ENCODE data around the gene BRINP2.

Gene BRINP2

GRCh38 chr1:177165069-177165439, 5.7 kb upstream of the BRINP2 start:
- DNase-seq (ENCODE audit: low read depth in 1 of 2, low spot score in 1 of 2) = no peak

DNA sequence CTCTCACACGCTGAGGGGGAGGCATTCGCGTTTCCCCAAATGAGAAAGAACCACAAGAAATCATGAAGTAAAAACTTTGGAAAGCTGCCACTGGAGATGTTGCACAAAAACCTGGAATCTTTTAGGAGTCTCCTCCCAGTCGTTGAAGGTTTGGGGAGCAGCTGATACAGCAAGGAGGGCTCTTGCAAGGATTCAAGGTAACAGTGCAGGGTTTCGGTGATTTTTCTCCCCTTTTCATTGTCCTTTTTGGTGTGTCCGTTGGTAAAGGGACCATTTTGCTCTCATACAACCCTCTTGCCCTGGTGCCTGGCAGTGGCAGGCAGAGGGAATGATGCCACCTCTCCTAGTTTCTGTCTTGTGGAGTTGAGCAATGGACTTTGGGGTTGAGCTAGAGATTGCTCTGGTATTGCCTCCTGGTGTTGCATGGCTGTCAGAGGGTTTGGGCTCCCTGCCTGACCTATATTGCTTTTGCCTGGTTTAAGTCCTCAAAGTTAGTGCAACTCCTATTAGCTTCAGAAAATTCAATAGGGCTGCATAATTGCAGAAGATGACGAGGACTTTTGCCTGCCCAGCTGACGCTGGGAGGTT, 872 bp downstream of the BRINP2 start:
- no peak for DNase-seq (ENCODE audit: low read depth in 1 of 2, low spot score in 1 of 2)

GRCh38 chr1:177172272-177172671, 1.5 kb downstream of the BRINP2 start:
- DNase-seq (ENCODE audit: low read depth in 1 of 2, low spot score in 1 of 2) = no peak

DNA sequence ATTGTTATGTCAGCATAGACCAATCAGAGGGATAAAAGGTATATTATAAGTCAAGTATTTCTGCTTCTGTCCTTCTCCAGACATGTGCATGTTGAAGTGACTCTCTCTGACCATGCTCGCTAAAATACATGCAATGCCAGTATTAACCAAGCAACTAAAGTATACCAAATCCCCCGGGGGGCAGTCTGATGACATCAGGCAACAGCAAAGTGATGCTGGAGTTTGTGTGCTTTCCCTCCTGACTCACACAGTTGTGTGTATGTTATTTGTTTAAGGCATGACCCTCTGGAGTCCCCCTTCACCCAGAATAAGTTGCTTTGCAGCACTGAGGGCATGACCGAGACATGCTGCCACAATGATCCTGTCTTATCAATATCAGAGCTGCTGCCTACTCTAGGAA, 2.1 kb downstream of the BRINP2 start:
- no peak for DNase-seq (ENCODE audit: low read depth in 1 of 2, low spot score in 1 of 2)

DNA sequence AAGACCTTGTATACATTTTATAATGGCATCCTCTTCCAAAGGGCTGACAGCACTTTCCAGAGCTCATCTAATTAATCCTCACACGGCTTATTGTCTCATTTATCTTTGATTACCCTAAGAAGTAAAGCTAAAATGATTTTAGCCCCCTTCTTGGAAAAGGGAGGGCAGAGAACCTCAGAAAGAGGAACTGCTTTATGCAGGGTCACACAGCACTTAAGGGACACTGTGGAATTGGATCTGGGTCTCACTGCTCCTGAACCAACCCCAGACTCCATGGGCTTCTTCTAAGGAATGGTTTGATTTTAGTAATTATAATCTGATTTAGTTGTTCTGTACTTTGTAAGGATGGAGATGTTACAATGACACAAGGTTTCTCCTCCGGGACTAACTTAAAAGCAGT, 3.2 kb downstream of the BRINP2 start:
- DNase-seq (ENCODE audit: low read depth in 1 of 2, low spot score in 1 of 2) = no peak

- DNase-seq (ENCODE audit: low read depth in 1 of 2, low spot score in 1 of 2) = no peak
Observed at GRCh38 chr1:177174921-177175634, 4.3 kb downstream of the BRINP2 start.

DNA sequence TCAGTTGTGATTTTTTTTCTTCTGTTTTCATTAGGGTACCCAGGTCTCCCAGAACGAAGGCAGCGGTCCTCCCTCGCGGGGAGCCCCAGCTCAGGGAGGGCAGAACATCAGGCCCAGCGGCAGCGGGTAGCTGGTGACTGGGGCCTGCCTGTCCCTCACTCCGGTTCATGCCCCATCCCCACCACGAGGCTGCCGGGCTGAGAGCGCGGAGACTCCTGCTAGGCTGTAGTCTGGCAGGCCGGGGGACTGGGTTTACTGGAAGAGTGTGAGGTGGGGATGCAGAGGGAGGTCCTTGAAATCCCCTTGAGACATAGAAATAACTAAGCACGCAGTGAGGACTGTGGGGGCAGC, 10.5 kb downstream of the BRINP2 start:
- no peak for DNase-seq (ENCODE audit: low read depth in 1 of 2, low spot score in 1 of 2)

DNA sequence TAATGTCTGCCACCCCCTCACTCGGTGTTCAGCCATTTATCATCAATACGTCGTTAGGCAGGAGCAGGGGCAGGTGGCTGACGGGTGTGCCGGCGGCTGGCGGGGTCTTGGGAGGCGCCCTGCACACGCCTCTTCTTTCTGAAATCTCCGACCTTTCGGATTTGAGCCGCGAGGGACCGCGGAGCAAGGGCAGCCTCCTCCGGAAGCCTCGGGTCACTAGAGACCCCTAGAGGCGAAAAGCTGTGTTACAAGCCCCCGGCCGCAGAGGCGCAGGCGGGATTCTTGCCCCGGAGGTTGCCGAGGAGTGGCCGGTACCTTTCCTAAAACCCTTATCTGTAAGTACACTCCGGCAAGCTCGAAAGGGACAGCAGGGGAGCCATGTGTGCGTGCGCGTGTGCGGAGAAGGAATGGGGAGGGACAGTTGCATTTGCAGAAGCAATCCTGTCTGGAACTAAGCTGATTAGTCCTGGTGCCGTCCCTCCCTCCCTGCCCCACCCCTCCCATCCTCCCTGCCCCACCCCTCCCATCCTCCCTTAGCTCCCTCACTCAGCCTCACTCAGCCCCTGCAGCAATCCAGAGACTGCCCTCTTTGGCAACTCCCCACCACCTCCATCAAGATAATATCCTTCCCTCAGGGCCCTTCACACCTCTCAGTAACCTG, 11.0 kb downstream of the BRINP2 start:
- no peak for DNase-seq (ENCODE audit: low read depth in 1 of 2, low spot score in 1 of 2)

GRCh38 chr1:177183836-177184235, 13.1 kb downstream of the BRINP2 start:
- no peak for DNase-seq (ENCODE audit: low read depth in 1 of 2, low spot score in 1 of 2)

DNA sequence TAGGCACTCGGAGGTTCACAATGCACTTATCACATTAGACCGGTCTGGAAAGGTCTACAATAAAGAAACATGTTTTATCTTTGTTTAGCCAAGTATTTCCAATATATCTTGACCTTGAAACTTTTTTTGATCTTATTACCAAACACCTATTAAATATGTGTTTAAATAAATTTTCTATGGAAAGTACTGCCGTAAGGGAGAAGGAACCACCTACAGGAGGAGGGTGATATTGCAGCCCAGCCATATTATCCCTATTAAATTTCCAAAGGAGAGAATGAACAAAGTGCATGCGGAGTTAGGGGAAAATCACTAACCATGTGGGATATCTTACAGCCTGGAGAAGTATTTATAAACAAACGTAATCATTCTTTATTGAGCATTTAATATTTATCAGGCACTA, 14.5 kb downstream of the BRINP2 start:
- no peak for DNase-seq (ENCODE audit: low read depth in 1 of 2, low spot score in 1 of 2)

GRCh38 chr1:177186639-177187038, 15.9 kb downstream of the BRINP2 start:
- DNase-seq (ENCODE audit: low read depth in 1 of 2, low spot score in 1 of 2) = no peak

- DNase-seq (ENCODE audit: low read depth in 1 of 2, low spot score in 1 of 2) = no peak
Observed at GRCh38 chr1:177190308-177190970, 19.7 kb downstream of the BRINP2 start.

DNA sequence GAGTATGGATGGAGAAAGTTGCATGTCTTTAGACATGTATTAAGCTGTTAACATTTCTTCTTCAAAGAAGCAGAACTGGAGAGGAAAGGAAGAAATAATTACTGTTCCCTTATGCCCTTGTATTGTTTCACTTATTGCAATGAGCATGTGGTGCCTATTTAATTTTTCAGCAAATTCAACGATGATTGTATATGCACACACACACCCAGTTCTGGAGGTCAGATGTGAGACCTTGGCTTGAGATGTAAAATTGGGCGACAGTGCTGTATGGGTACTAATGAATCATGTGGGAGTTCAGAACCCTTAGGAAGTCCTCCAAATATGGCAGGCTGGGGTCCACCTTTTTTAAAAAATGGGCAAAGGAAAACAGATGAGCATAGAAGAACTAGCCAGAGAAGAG, 27.5 kb downstream of the BRINP2 start:
- no peak for DNase-seq (ENCODE audit: low read depth in 1 of 2, low spot score in 1 of 2)

- no peak for DNase-seq (ENCODE audit: low read depth in 1 of 2, low spot score in 1 of 2)
Observed at GRCh38 chr1:177200290-177200689, 29.5 kb downstream of the BRINP2 start.

- no peak for DNase-seq (ENCODE audit: low read depth in 1 of 2, low spot score in 1 of 2)
Observed at GRCh38 chr1:177206831-177207355, 36.1 kb downstream of the BRINP2 start.

DNA sequence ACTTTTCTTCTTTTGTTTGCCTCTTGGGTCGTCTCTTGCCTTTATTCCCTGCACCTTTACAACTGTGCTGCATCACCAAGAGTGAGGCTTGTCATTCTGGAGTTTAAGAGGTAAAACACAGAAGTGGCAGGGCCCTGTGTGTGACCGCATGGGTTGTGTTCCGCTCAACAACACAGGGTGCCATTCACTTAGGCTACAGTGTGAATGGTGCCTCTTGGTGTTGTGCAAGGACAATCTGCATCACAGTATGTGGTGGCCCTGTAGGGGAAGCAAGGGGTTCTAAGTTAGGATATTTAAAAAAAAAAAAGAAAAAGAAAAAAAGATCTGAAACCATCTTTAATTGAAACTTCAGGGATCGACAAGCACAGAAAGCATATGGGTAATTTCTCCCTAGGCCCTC, 38.2 kb downstream of the BRINP2 start:
- DNase-seq (ENCODE audit: low read depth in 1 of 2, low spot score in 1 of 2) = no peak

DNA sequence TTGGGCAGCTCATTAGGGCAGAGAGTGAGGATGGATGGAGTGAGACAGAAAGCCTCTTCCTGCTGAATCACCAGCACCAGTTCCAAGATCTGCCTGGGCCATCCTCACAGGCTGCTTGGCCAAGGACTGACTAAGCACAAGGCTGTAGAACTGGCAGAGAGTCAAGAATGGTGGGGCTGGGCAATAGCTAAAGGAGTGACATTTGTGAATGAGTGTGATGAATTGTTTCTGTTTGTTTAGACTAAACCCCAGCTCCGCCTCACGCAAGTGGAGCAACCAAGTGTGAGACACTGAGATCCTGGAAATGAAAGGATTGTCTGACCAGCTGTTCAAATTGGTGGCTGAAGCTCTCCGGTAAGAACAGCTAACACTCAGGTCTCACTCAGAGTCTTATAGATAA, 38.6 kb downstream of the BRINP2 start:
- DNase-seq (ENCODE audit: low read depth in 1 of 2, low spot score in 1 of 2) = no peak

DNA sequence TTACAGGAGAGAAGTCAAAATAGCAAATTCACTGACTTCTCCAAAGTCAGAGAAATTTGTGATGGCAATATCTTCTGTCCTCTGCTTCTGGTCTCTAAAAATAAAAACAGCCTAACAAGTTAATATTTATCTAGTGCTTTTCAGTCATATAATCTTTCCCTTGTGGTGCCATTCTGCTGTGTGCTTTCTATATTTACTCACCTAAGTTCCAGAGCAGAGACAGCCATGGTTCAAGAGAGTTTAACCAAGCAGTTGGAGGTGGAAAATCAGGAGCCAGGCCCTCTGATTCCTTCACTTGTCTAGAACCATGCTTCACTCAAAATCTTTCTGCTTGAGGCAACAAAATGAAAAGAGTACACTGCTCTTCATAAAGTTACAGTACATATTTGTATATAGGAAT, 39.3 kb downstream of the BRINP2 start:
- no peak for DNase-seq (ENCODE audit: low read depth in 1 of 2, low spot score in 1 of 2)

GRCh38 chr1:177211231-177211630, 40.5 kb downstream of the BRINP2 start:
- DNase-seq (ENCODE audit: low read depth in 1 of 2, low spot score in 1 of 2) = no peak

GRCh38 chr1:177216587-177217202, 45.9 kb downstream of the BRINP2 start:
- no peak for DNase-seq (ENCODE audit: low read depth in 1 of 2, low spot score in 1 of 2)
